Measurements from ENCODE around the gene DNLZ. TPM values are rescaled to one million over a fixed set of nuclear protein-coding genes. Genes with fewer than 3 reads are reported as not detected.

DNLZ gene
- total RNA-seq, 2 experiments from 2014 or later, result 11.7 to 12.8 TPM

Other genes with a start within 250 kb of the DNLZ start
- 10 to 100 TPM; 25.4 to 28.8 TPM for gene TMEM250, start 244.9 kb downstream of the DNLZ start, total RNA-seq
- not detected for gene LHX3, start 158.6 kb downstream of the DNLZ start, total RNA-seq
- 10 to 100 TPM; 18.1 to 21.2 TPM for gene QSOX2, start 117.9 kb downstream of the DNLZ start, total RNA-seq
- gene CCDC187, start 59.6 kb downstream of the DNLZ start, total RNA-seq, result under 1 TPM in 1 of 2 experiments, not detected in 1; 0.05 TPM
- gene GPSM1, start 36.2 kb downstream of the DNLZ start, total RNA-seq, result 10 to 100 TPM in 1 of 2 experiments, 1 to 10 TPM in 1; 9.6 to 10.8 TPM
- 1 to 10 TPM in 1 of 2 experiments, under 1 TPM in 1; 0.98 to 1.1 TPM for gene CARD9, start 9.9 kb upstream of the DNLZ start, total RNA-seq
- gene SNAPC4, start 36.4 kb upstream of the DNLZ start, total RNA-seq, result 10 to 100 TPM; 12.4 to 16.8 TPM
- gene ENTR1, start 46.9 kb upstream of the DNLZ start, total RNA-seq, result 10 to 100 TPM; 57.2 to 67.7 TPM
- gene PMPCA, start 46.9 kb upstream of the DNLZ start, total RNA-seq, result 100 to 1,000 TPM in 1 of 2 experiments, 10 to 100 TPM in 1; 88.0 to 113 TPM
- gene INPP5E, start 76.1 kb upstream of the DNLZ start, total RNA-seq, result 10 to 100 TPM; 13.5 to 14.1 TPM
- gene SEC16A, start 119.3 kb upstream of the DNLZ start, total RNA-seq, result 10 to 100 TPM; 62.7 TPM
- 10 to 100 TPM; 70.0 to 79.4 TPM for gene NOTCH1, start 182.3 kb upstream of the DNLZ start, total RNA-seq